ENCODE measurements around the gene STAT1. TPM values are rescaled to one million over a fixed set of nuclear protein-coding genes. Genes with fewer than 3 reads are reported as not detected.

The STAT1 gene
- polyA plus RNA-seq, 4 donors: 22.6 to 61.9 (median 42.6) TPM

DNA sequence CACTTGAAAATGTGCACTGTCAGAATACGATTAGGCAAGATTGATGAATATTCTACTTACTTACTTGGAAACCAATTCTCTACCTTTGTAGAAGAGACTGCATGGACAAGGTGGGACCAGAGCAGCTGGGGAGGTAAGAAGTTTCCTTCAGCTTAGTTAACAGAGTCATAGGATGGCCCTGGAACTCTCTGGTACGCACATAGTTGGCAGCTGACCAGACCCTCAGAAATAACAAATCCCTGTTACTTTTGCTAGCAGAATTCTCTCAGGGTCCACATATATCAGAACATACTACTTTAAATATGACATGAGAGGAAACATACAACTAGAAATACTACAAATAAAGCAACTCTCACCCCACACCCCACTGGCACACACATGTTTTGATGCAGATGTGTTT is 24.8 kb upstream of the STAT1 start:
- no peak for DNase-seq
- no peak for FAIRE-seq
- no peaks in the 10 kb centered on the region for H3K9me3 ChIP-seq (ENCODE audit: control insufficient read depth in 2 of 2, insufficient read depth in 1 of 2, low read depth in 1 of 2, low read length in 1 of 2)
- H3K27ac ChIP-seq (ENCODE audit: low read depth in 1 of 3, low read length in 2 of 3): no peak overlapping the region
- peaks cover 0 to 8% (median 0%) of the 10 kb centered on the region in 3 donors for H3K4me1 ChIP-seq (ENCODE audit: control insufficient read depth in 3 of 3, insufficient read depth in 2 of 3, low read depth in 1 of 3, low read length in 2 of 3)
- WGBS, 3 donors: 80 to 92% (median 85%) methylated on average over 2 of the region's 2 CpGs
- no peaks in the 10 kb centered on the region for H3K36me3 ChIP-seq (ENCODE audit: control insufficient read depth in 3 of 3, insufficient read depth in 2 of 3, low read depth in 1 of 3, low read length in 3 of 3)
- no peak overlapping the region for H3K4me3 ChIP-seq (ENCODE audit: low read depth in 1 of 3, low read length in 3 of 3)
- H3K27me3 ChIP-seq (ENCODE audit: control insufficient read depth in 3 of 3, insufficient read depth in 3 of 3, low read length in 3 of 3): no peaks in the 10 kb centered on the region

DNA sequence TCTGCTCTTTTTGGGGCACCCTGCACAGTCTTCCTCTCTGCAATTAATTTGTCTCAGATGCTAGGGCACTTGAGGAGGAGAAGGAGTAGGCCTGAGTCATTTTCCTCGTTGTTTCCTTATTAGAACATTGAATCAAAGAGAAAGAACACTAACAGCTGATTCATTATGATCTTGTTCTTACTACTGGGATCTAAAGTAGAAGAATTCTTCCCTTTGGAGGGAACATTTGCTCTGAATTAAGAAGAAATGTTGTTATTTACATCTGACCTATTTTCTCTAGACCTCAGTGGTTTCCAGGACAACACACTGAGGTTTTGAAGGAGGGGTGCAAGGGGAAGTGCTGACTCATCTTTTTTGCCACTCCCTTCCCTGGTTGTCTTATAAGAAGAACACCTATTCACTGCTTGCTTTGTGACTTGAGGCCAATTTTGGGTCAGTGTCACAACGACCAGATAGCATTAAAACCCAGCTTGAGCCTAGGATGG is 24.3 kb upstream of the STAT1 start:
- H3K27ac ChIP-seq (ENCODE audit: low read depth in 1 of 3, low read length in 2 of 3): no peak overlapping the region
- H3K4me3 ChIP-seq (ENCODE audit: low read depth in 1 of 3, low read length in 3 of 3): no peak overlapping the region
- peaks cover 0 to 8% (median 0%) of the 10 kb centered on the region in 3 donors for H3K4me1 ChIP-seq (ENCODE audit: control insufficient read depth in 3 of 3, insufficient read depth in 2 of 3, low read depth in 1 of 3, low read length in 2 of 3)
- H3K9me3 ChIP-seq (ENCODE audit: control insufficient read depth in 2 of 2, insufficient read depth in 1 of 2, low read depth in 1 of 2, low read length in 1 of 2): no peaks in the 10 kb centered on the region
- H3K36me3 ChIP-seq (ENCODE audit: control insufficient read depth in 3 of 3, insufficient read depth in 2 of 3, low read depth in 1 of 3, low read length in 3 of 3): no peaks in the 10 kb centered on the region
- H3K27me3 ChIP-seq (ENCODE audit: control insufficient read depth in 3 of 3, insufficient read depth in 3 of 3, low read length in 3 of 3): no peaks in the 10 kb centered on the region
- FAIRE-seq: no peak
- WGBS, 3 donors: 35 to 49% (median 41%) methylated on average over 2 of the region's 2 CpGs
- peak in 1 of 2 donors; percentile 35 for DNase-seq

DNA sequence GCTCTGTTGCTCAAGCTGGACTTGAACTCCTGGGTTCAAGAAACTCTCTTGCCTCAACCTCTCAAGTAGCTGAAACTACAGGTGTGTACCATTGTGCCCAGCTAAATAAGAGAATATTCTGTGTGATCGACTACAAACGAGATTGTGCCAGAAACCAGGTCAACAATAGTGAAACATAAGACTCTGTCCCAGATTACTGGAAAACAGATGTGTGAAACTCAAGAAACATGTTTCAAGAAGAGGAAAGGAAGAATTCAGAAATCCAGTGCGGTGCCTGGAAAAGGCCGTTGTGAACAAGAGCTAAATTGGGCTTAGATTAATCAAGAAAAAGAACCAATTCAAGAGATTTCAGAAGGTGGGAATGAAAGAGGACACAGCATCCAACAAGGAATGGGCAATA is 23.4 kb upstream of the STAT1 start:
- Histone ChIP-seq H3K9me3 (ENCODE audit: control insufficient read depth in 2 of 2, insufficient read depth in 1 of 2, low read depth in 1 of 2, low read length in 1 of 2) (no peaks in the 10 kb centered on the region), H3K4me1 (ENCODE audit: control insufficient read depth in 3 of 3, insufficient read depth in 2 of 3, low read depth in 1 of 3, low read length in 2 of 3) (peaks cover 0 to 13% (median 0%) of the 10 kb centered on the region in 3 donors), H3K27me3 (ENCODE audit: control insufficient read depth in 3 of 3, insufficient read depth in 3 of 3, low read length in 3 of 3) (no peaks in the 10 kb centered on the region), H3K4me3 (ENCODE audit: low read depth in 1 of 3, low read length in 3 of 3) (no peak overlapping the region), H3K36me3 (ENCODE audit: control insufficient read depth in 3 of 3, insufficient read depth in 2 of 3, low read depth in 1 of 3, low read length in 3 of 3) (no peaks in the 10 kb centered on the region), H3K27ac (ENCODE audit: low read depth in 1 of 3, low read length in 2 of 3) (no peak overlapping the region)
- no peak for DNase-seq
- FAIRE-seq: no peak
- 87 to 93% (median 92%) methylated on average over 4 of the region's 4 CpGs for WGBS, 3 donors

- H3K36me3 ChIP-seq (ENCODE audit: control insufficient read depth in 3 of 3, insufficient read depth in 2 of 3, low read depth in 1 of 3, low read length in 3 of 3): no peaks in the 10 kb centered on the region
- H3K4me1 ChIP-seq (ENCODE audit: control insufficient read depth in 3 of 3, insufficient read depth in 2 of 3, low read depth in 1 of 3, low read length in 2 of 3): peaks cover 0 to 7% (median 0%) of the 10 kb centered on the region in 3 donors
- WGBS, 3 donors: 87 to 97% (median 94%) methylated on average over 2 of the region's 2 CpGs
- no peak overlapping the region for H3K4me3 ChIP-seq (ENCODE audit: low read depth in 1 of 3, low read length in 3 of 3)
- H3K27ac ChIP-seq (ENCODE audit: low read depth in 1 of 3, low read length in 2 of 3): no peak overlapping the region
- DNase-seq (no peak), FAIRE-seq (no peak)
- H3K9me3 ChIP-seq (ENCODE audit: control insufficient read depth in 2 of 2, insufficient read depth in 1 of 2, low read depth in 1 of 2, low read length in 1 of 2): no peaks in the 10 kb centered on the region
- no peaks in the 10 kb centered on the region for H3K27me3 ChIP-seq (ENCODE audit: control insufficient read depth in 3 of 3, insufficient read depth in 3 of 3, low read length in 3 of 3)
Measured at GRCh38 chr2:191036363-191036762, 22.4 kb upstream of the STAT1 start.

- H3K4me3 ChIP-seq (ENCODE audit: low read depth in 1 of 3, low read length in 3 of 3): no peak overlapping the region
- WGBS, 3 donors: 75 to 91% (median 86%) methylated on average over 8 of the region's 8 CpGs
- no peak for FAIRE-seq
- no peaks in the 10 kb centered on the region for H3K36me3 ChIP-seq (ENCODE audit: control insufficient read depth in 3 of 3, insufficient read depth in 2 of 3, low read depth in 1 of 3, low read length in 3 of 3)
- H3K9me3 ChIP-seq (ENCODE audit: control insufficient read depth in 2 of 2, insufficient read depth in 1 of 2, low read depth in 1 of 2, low read length in 1 of 2): no peaks in the 10 kb centered on the region
- peak overlapping the region; percentile 6 to 53 (median 24) for H3K27ac ChIP-seq (ENCODE audit: low read depth in 1 of 3, low read length in 2 of 3)
- H3K4me1 ChIP-seq (ENCODE audit: control insufficient read depth in 3 of 3, insufficient read depth in 2 of 3, low read depth in 1 of 3, low read length in 2 of 3): peaks cover 0 to 15% (median 0%) of the 10 kb centered on the region in 3 donors
- no peaks in the 10 kb centered on the region for H3K27me3 ChIP-seq (ENCODE audit: control insufficient read depth in 3 of 3, insufficient read depth in 3 of 3, low read length in 3 of 3)
- DNase-seq: no peak
Measured at GRCh38 chr2:191032588-191033429, 18.8 kb upstream of the STAT1 start.

GRCh38 chr2:191031256-191031655 is 17.3 kb upstream of the STAT1 start:
- WGBS, 3 donors: 20 to 63% (median 34%) methylated on average over 2 of the region's 2 CpGs
- Histone ChIP-seq H3K4me1 (ENCODE audit: control insufficient read depth in 3 of 3, insufficient read depth in 2 of 3, low read depth in 1 of 3, low read length in 2 of 3) (peaks cover 0 to 15% (median 0%) of the 10 kb centered on the region in 3 donors), H3K9me3 (ENCODE audit: control insufficient read depth in 2 of 2, insufficient read depth in 1 of 2, low read depth in 1 of 2, low read length in 1 of 2) (no peaks in the 10 kb centered on the region), H3K27ac (ENCODE audit: low read depth in 1 of 3, low read length in 2 of 3) (no peak overlapping the region), H3K4me3 (ENCODE audit: low read depth in 1 of 3, low read length in 3 of 3) (no peak overlapping the region), H3K36me3 (ENCODE audit: control insufficient read depth in 3 of 3, insufficient read depth in 2 of 3, low read depth in 1 of 3, low read length in 3 of 3) (no peaks in the 10 kb centered on the region), H3K27me3 (ENCODE audit: control insufficient read depth in 3 of 3, insufficient read depth in 3 of 3, low read length in 3 of 3) (no peaks in the 10 kb centered on the region)
- DNase-seq (no peak), FAIRE-seq (no peak)

DNA sequence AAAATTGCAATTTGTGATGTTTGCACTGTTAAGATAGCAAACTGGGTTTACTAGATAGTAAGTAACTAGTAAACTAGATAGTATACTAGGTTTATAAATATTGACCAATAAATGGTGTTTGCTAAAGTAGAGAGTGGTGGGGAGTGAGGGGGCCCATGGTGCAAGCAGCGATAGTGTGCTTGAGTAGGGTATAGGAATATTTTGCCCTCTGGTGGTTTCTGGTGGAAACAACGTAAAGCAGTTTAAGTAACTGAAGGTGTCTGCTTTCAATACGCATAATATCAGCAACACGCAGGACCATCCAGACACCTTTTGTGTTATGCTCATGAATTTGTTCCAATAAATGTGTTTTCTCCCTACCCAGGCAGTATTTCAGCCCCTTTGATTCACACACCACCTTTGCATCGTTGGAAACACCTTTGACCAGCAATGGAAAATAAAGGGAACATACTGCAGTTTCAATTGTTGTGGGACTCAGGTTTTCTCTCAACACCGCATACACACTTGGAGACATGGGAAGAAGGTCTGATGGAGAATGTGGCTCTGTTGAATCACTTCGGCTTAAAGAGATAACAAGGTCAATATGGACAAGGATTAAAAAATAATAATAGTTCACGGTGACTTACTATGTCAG is 16.7 kb upstream of the STAT1 start:
- Histone ChIP-seq H3K36me3 (ENCODE audit: control insufficient read depth in 3 of 3, insufficient read depth in 2 of 3, low read depth in 1 of 3, low read length in 3 of 3) (no peaks in the 10 kb centered on the region), H3K4me3 (ENCODE audit: low read depth in 1 of 3, low read length in 3 of 3) (no peak overlapping the region), H3K4me1 (ENCODE audit: control insufficient read depth in 3 of 3, insufficient read depth in 2 of 3, low read depth in 1 of 3, low read length in 2 of 3) (peaks cover 0 to 15% (median 0%) of the 10 kb centered on the region in 3 donors), H3K9me3 (ENCODE audit: control insufficient read depth in 2 of 2, insufficient read depth in 1 of 2, low read depth in 1 of 2, low read length in 1 of 2) (no peaks in the 10 kb centered on the region), H3K27ac (ENCODE audit: low read depth in 1 of 3, low read length in 2 of 3) (no peak overlapping the region), H3K27me3 (ENCODE audit: control insufficient read depth in 3 of 3, insufficient read depth in 3 of 3, low read length in 3 of 3) (no peaks in the 10 kb centered on the region)
- 27 to 34% (median 29%) methylated on average over 8 of the region's 8 CpGs for WGBS, 3 donors
- FAIRE-seq: no peak
- peak; percentile 54 to 66 for DNase-seq

DNA sequence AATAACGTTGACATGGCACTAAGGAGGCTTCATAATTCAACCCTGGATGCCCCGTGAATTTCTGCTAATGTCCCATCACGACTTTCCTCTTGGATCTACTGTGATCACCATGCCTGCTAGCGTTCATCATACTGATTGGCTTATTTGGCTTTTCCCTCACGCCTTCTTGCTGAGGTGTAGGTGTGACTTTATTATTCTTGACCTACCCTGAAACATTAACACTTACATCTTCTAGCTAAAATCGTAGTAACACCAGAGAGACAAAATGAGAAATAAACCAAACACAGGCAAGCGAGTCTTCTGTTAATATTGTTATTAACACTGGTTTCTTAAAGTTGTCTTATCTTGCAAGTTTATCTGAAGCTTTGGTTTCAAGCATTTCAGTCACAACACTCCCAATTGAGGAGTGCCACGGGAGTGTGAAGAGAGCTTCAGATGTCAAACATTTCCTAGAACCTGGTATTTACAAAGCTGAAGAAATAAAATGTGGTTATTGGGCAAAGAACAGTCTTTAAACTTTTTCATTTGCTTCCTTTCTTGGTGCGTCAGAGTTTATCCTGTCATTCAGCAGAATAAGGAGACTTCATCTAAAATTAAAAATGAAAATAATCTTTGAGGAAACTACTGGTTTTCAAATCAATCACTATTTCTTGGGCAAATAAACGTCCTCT is 15.4 kb upstream of the STAT1 start:
- FAIRE-seq (peak; percentile 5), DNase-seq (no peak)
- no peak overlapping the region for H3K4me3 ChIP-seq (ENCODE audit: low read depth in 1 of 3, low read length in 3 of 3)
- no peaks in the 10 kb centered on the region for H3K36me3 ChIP-seq (ENCODE audit: control insufficient read depth in 3 of 3, insufficient read depth in 2 of 3, low read depth in 1 of 3, low read length in 3 of 3)
- 80 to 87% (median 82%) methylated on average over 10 of the region's 10 CpGs for WGBS, 3 donors
- H3K27ac ChIP-seq (ENCODE audit: low read depth in 1 of 3, low read length in 2 of 3): no peak overlapping the region
- H3K4me1 ChIP-seq (ENCODE audit: control insufficient read depth in 3 of 3, insufficient read depth in 2 of 3, low read depth in 1 of 3, low read length in 2 of 3): peaks cover 0 to 15% (median 0%) of the 10 kb centered on the region in 3 donors
- H3K27me3 ChIP-seq (ENCODE audit: control insufficient read depth in 3 of 3, insufficient read depth in 3 of 3, low read length in 3 of 3): no peaks in the 10 kb centered on the region
- H3K9me3 ChIP-seq (ENCODE audit: control insufficient read depth in 2 of 2, insufficient read depth in 1 of 2, low read depth in 1 of 2, low read length in 1 of 2): no peaks in the 10 kb centered on the region
